CD4-positive, CD25-positive, alpha-beta regulatory T cell (primary cell): ENCODE measurements around the gene RBM7. TPM values are rescaled to one million over a fixed set of nuclear protein-coding genes. Genes with fewer than 3 reads are reported as not detected.

Source experiments
- ATAC-seq, 2 donors: fragments of 150-1000 bp; cut with Tn5 transposase; one replicate each; pipeline ENCODE4 v1.10.0; 2021; ENCODE audit warnings: low read depth in 2 of 2, moderate number of reproducible peaks in 2 of 2, moderate library complexity in 1 of 2
- DNase-seq, 3 donors: peaks; one replicate each; pipeline versions ENCODE4 v3.0.0 to v3.0.0-alpha.2; 2012 to 2022; ENCODE audit warnings: mixed read lengths in 1 of 3
- H3K27ac ChIP-seq: one replicate; pipeline ENCODE4 v1.7.0; 2013; ENCODE audit warnings: mild to moderate bottlenecking, low read length; ENCODE audit not compliant: insufficient read depth, poor library complexity, severe bottlenecking
- H3K27me3 ChIP-seq: one replicate; pipeline ENCODE4 v1.7.0; 2013; ENCODE audit warnings: low read length; ENCODE audit not compliant: control insufficient read depth, insufficient read depth
- H3K36me3 ChIP-seq: one replicate; pipeline ENCODE4 v1.7.0; 2013; ENCODE audit warnings: mild to moderate bottlenecking, low read length, moderate library complexity; ENCODE audit not compliant: control insufficient read depth, insufficient read depth
- H3K4me1 ChIP-seq: 2 replicates; pipeline ENCODE4 v1.7.0; 2013; ENCODE audit warnings: mild to moderate bottlenecking, low read length; ENCODE audit not compliant: insufficient read depth, control insufficient read depth, poor library complexity, severe bottlenecking
- H3K4me3 ChIP-seq: one replicate; pipeline ENCODE4 v1.7.0; 2013; ENCODE audit warnings: low read depth, mild to moderate bottlenecking, low read length, moderate library complexity
- H3K9me3 ChIP-seq, 2 experiments: 1 replicate in 1 of 2; 2 replicates in 1 of 2; pipeline ENCODE4 v1.7.0; 2013; ENCODE audit warnings: low read length in 2 of 2, mild to moderate bottlenecking in 1 of 2, moderate library complexity in 1 of 2; ENCODE audit not compliant: control insufficient read depth in 2 of 2
- H3K27ac Mint-ChIP-seq, 3 donors: one replicate each; pipeline ENCODE4 v1.8.0; 2020 to 2022; ENCODE audit warnings: mild to moderate bottlenecking in 3 of 3, mixed read lengths in 3 of 3, moderate library complexity in 2 of 3
- H3K27me3 Mint-ChIP-seq: one replicate; pipeline ENCODE4 v1.8.0; 2022; ENCODE audit warnings: mild to moderate bottlenecking, mixed read lengths
- H3K36me3 Mint-ChIP-seq: one replicate; pipeline ENCODE4 v1.8.0; 2020; ENCODE audit warnings: mixed read lengths
- H3K4me1 Mint-ChIP-seq, 4 donors: one replicate each; pipeline ENCODE4 v1.8.0; 2020 to 2022; ENCODE audit warnings: mixed read lengths in 4 of 4, mild to moderate bottlenecking in 1 of 4
- H3K4me3 Mint-ChIP-seq, 4 donors: one replicate each; pipeline ENCODE4 v1.8.0; 2020 to 2022; ENCODE audit warnings: mild to moderate bottlenecking in 4 of 4, mixed read lengths in 4 of 4, moderate library complexity in 3 of 4
- H3K9me3 Mint-ChIP-seq, 7 donors: one replicate each; pipeline ENCODE4 v1.8.0; 2020 to 2022; ENCODE audit warnings: mixed read lengths in 7 of 7, mild to moderate bottlenecking in 3 of 7, moderate library complexity in 2 of 7
- polyA plus RNA-seq, 4 donors: library from polyadenylated mRNA; unstranded; fragments of 300-500 nt; fragmentation: Illumina TruSeq; gene quantifications; one replicate each; pipeline ENCODE4 v1.2.3, GENCODE V29; 2021
- total RNA-seq: library from RNA; stranded (reverse); gene quantifications from one replicate; pipeline ENCODE4 v1.2.3, GENCODE V29; 2022

The RBM7 gene
- total and polyA plus RNA-seq, 5 donors from 2014 or later, result 28.7 to 57.2 (median 31.9) TPM

DNA sequence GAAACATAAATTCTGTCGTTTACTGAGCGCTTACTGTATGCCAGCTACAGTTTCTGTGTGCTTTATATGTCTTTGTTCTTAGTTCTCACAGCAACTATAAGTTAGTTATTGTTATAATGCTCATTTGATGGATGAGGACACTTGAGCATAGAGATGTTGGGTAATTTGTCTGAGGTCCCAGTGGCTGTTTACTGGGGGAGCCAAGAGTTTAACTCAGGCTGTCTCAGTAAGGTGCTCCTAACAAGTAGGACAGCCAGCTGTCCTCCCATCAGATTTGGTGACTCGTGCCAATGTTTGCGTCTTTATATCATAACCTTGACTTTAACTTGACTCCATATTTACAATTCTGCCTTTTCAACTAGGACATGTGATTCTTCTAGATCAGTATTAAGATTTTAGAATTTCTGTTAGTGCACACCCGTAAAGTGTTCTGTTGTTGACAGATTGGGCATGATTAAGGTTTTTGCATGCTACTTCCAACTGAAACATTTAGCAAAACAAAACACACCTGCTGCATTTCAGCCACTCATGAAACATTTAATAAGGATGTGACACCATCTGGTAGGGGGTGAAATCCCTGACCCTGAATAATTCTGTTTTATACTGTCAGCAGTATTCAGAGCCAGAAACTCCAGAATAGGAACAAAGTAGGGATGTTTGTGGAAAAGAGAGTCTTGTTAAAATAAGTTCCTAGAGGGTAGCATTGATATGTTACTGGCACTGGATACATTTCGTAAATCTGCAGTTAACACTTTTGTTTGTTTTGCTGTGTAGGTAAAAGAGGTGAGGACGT is 40.7 kb downstream of the RBM7 start:
- H3K4me1 Mint-ChIP-seq, result peaks cover 35 to 56% (median 44%) of the 10 kb centered on the region in 4 donors
- H3K4me3 Mint-ChIP-seq, result peak overlapping the region; percentile 26 to 98 (median 55)
- Histone ChIP-seq H3K36me3 (peaks cover 17% of the 10 kb centered on the region), H3K4me3 (peak overlapping the region; percentile 90), H3K27ac (no peak overlapping the region), H3K4me1 (peaks cover 36% of the 10 kb centered on the region), H3K27me3 (no peaks in the 10 kb centered on the region), H3K9me3 (no peaks in the 10 kb centered on the region)
- DNase-seq (peak in 1 of 3 donors; percentile 15), ATAC-seq (no peak)
- H3K9me3 Mint-ChIP-seq, result no peaks in the 10 kb centered on the region
- peaks cover 16% of the 10 kb centered on the region for H3K36me3 Mint-ChIP-seq
- no peak overlapping the region for H3K27ac Mint-ChIP-seq
- H3K27me3 Mint-ChIP-seq, result no peaks in the 10 kb centered on the region

DNA sequence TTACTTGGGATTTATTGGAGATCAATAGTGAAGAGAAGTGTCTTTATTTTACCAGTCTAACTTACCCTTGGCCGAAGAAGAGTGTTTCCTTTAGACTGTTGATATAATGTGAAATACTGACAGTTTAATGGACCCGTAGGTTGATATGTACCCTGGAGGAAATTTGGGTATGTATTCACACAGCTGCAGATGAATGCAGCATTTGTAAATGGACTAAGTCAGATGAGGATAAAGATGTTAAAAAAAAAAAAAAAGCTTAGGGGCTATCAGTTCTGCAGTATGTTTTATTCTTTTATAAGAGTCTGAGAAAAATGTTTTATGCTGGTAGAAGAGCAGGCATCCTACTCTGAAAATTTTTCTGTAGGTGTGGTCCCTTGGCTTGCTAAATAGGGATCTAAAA is 41.5 kb downstream of the RBM7 start:
- H3K27ac Mint-ChIP-seq, result no peak overlapping the region
- peaks cover 21% of the 10 kb centered on the region for H3K36me3 Mint-ChIP-seq
- Histone ChIP-seq H3K27ac (no peak overlapping the region), H3K36me3 (peaks cover 23% of the 10 kb centered on the region), H3K4me3 (no peak overlapping the region), H3K4me1 (peaks cover 36% of the 10 kb centered on the region), H3K9me3 (no peaks in the 10 kb centered on the region), H3K27me3 (no peaks in the 10 kb centered on the region)
- no peak for ATAC-seq
- H3K4me3 Mint-ChIP-seq, result peak overlapping the region; percentile 2 to 59 (median 28)
- H3K9me3 Mint-ChIP-seq, result no peaks in the 10 kb centered on the region
- no peaks in the 10 kb centered on the region for H3K27me3 Mint-ChIP-seq
- peaks cover 40 to 59% (median 49%) of the 10 kb centered on the region in 4 donors for H3K4me1 Mint-ChIP-seq
- no peak for DNase-seq

DNA sequence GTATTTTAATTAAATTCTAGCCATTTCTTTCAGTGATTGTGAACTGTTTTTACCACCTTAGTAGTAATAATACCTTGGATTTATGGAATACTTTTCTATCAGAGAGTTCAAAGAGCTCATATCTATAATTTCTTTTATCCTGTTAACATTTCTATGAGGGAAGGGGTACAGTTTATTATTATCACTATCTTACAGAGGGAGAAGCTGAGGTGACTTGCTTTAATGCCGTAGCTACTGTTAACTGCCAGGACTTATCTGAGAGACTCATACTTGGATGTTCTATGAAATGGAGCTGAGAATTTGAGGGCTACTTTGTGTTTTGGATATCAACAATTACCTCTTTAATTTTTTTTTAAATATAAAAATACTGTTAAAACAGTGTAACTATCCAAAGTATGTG is 42.1 kb downstream of the RBM7 start:
- Mint-ChIP-seq H3K36me3 (peaks cover 27% of the 10 kb centered on the region), H3K27ac (no peak overlapping the region), H3K27me3 (no peaks in the 10 kb centered on the region), H3K4me3 (peak overlapping the region in 2 of 4 donors; percentile 11 to 22), H3K9me3 (no peaks in the 10 kb centered on the region), H3K4me1 (peaks cover 40 to 64% (median 51%) of the 10 kb centered on the region in 4 donors)
- H3K4me3 ChIP-seq, result no peak overlapping the region
- H3K27me3 ChIP-seq, result no peaks in the 10 kb centered on the region
- H3K4me1 ChIP-seq, result peaks cover 36% of the 10 kb centered on the region
- H3K36me3 ChIP-seq, result peaks cover 26% of the 10 kb centered on the region
- DNase-seq (no peak), ATAC-seq (no peak)
- no peak overlapping the region for H3K27ac ChIP-seq
- no peaks in the 10 kb centered on the region for H3K9me3 ChIP-seq

DNA sequence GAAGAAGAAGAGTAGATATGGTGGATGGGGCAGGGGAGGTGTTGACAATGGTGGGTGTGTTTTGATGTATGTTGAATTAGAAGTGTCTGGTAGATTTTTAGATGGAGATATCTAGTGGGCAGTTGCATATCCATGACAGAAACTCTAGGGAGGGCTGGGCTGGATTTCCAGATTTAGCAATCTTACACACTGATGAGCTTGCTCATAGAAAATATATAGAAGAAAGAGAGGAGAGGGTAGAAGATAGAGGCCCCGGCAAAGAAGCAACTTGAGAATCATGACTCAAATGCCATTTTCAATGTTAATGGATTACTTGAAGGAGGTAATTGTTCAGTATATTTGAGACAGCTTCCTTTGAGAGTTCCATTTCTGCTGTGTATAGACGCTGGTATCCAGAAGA is 47.0 kb downstream of the RBM7 start:
- Mint-ChIP-seq H3K27ac (peak overlapping the region in 1 of 3 donors; percentile 11), H3K4me1 (peaks cover 21 to 37% (median 24%) of the 10 kb centered on the region in 4 donors), H3K4me3 (no peak overlapping the region), H3K9me3 (no peaks in the 10 kb centered on the region), H3K36me3 (peaks cover 34% of the 10 kb centered on the region), H3K27me3 (no peaks in the 10 kb centered on the region)
- no peak overlapping the region for H3K27ac ChIP-seq
- H3K4me3 ChIP-seq, result no peak overlapping the region
- H3K27me3 ChIP-seq, result no peaks in the 10 kb centered on the region
- H3K4me1 ChIP-seq, result peaks cover 4% of the 10 kb centered on the region
- no peak for DNase-seq
- no peaks in the 10 kb centered on the region for H3K9me3 ChIP-seq
- peaks cover 56% of the 10 kb centered on the region for H3K36me3 ChIP-seq
- ATAC-seq, result no peak

DNA sequence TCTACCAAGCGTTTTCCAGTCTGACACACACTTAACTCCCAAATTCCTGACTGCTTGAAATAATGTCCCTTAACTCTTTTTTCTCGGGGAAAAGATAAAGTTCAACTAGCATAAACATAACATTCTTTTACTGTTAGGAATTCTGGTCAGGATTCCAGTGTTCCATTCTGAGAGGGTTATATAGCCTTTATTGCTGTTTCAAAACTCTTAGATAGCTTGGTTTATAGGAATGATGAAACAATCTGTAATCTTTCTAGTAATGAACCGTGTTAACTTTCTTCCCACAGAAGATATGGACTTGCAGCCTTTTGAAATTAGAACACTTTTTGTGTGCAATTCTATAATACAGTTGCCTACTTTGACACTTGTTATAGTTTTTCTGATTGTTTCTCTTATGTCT is 47.4 kb downstream of the RBM7 start:
- H3K27me3 ChIP-seq, result no peaks in the 10 kb centered on the region
- H3K36me3 ChIP-seq, result peaks cover 56% of the 10 kb centered on the region
- H3K36me3 Mint-ChIP-seq, result peaks cover 34% of the 10 kb centered on the region
- no peak overlapping the region for H3K27ac Mint-ChIP-seq
- no peak overlapping the region for H3K4me3 Mint-ChIP-seq
- peaks cover 21 to 36% (median 23%) of the 10 kb centered on the region in 4 donors for H3K4me1 Mint-ChIP-seq
- H3K4me1 ChIP-seq, result no peaks in the 10 kb centered on the region
- H3K9me3 ChIP-seq, result no peaks in the 10 kb centered on the region
- DNase-seq (no peak), ATAC-seq (no peak)
- no peaks in the 10 kb centered on the region for H3K9me3 Mint-ChIP-seq
- no peak overlapping the region for H3K4me3 ChIP-seq
- H3K27me3 Mint-ChIP-seq, result no peaks in the 10 kb centered on the region
- H3K27ac ChIP-seq, result no peak overlapping the region

DNA sequence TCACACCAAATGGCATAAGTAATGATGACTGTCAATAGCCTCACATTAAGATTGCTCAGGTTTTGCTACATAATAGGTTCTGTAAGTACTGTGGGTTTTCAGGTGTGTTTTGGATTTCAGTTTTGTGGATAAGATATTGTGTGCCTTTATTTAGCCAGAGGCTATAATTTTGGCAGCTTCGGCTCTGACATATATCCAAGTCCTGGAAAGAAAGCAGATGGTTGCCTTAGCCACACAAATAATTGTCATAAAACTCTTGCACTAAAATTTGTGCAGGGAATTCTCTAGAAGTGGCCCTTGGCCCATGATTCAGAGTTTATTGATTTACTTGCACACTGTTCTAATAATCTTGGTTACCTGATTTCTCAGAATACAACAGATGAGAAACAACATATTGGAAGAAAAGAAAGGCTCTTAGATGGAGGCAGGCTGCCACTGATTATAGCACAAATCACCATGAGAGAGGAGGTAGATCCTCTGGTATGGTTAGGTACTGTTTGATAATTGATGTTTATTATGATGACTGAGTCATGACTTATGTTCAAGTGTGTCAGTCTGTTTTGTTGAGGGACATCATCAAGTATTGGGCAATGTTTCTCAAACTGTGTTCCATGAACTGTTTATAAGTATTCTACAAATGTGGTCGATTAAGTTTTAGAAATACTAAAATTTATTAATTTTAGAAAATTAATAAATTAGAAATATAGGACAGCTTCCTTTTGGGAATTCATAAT is 48.5 kb downstream of the RBM7 start:
- Mint-ChIP-seq H3K4me1 (peaks cover 15 to 30% (median 20%) of the 10 kb centered on the region in 4 donors), H3K36me3 (peaks cover 42% of the 10 kb centered on the region), H3K4me3 (no peak overlapping the region), H3K27me3 (no peaks in the 10 kb centered on the region), H3K27ac (no peak overlapping the region), H3K9me3 (no peaks in the 10 kb centered on the region)
- H3K36me3 ChIP-seq, result peaks cover 58% of the 10 kb centered on the region
- no peak for ATAC-seq
- H3K27me3 ChIP-seq, result no peaks in the 10 kb centered on the region
- H3K4me1 ChIP-seq, result no peaks in the 10 kb centered on the region
- DNase-seq, result no peak
- no peak overlapping the region for H3K4me3 ChIP-seq
- no peaks in the 10 kb centered on the region for H3K9me3 ChIP-seq
- H3K27ac ChIP-seq, result no peak overlapping the region

DNA sequence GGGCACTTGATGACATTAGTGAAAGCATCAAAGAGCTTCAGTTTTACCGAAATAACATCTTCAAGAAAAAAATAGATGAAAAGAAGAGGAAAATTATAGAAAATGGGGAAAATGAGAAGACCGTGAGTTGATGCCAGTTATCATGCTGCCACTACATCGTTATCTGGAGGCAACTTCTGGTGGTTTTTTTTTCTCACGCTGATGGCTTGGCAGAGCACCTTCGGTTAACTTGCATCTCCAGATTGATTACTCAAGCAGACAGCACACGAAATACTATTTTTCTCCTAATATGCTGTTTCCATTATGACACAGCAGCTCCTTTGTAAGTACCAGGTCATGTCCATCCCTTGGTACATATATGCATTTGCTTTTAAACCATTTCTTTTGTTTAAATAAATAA is 49.4 kb downstream of the RBM7 start:
- ATAC-seq, result no peak
- no peak overlapping the region for H3K27ac ChIP-seq
- no peaks in the 10 kb centered on the region for H3K4me1 ChIP-seq

More for the DNA sequence above, 49.4 kb downstream of the RBM7 start:
- peaks cover 37% of the 10 kb centered on the region for H3K36me3 Mint-ChIP-seq
- Histone ChIP-seq H3K9me3 (no peaks in the 10 kb centered on the region), H3K4me3 (no peak overlapping the region), H3K36me3 (peaks cover 50% of the 10 kb centered on the region), H3K27me3 (no peaks in the 10 kb centered on the region)
- H3K4me1 Mint-ChIP-seq, result peaks cover 11 to 21% (median 14%) of the 10 kb centered on the region in 4 donors
- H3K27ac Mint-ChIP-seq, result no peak overlapping the region
- no peaks in the 10 kb centered on the region for H3K9me3 Mint-ChIP-seq
- no peaks in the 10 kb centered on the region for H3K27me3 Mint-ChIP-seq
- no peak overlapping the region for H3K4me3 Mint-ChIP-seq
- no peak for DNase-seq
